Fibroblast of skin of left quadriceps (primary cell): ENCODE results near the gene TTC16.

Source experiments
- DNase-seq, 2 experiments: peaks; one replicate each; pipeline ENCODE4 v3.0.0-alpha.2; 2013; ENCODE audit warnings: low read depth in 2 of 2

Gene TTC16

GRCh38 chr9:127720031-127720864, 4.4 kb downstream of the TTC16 start:
- DNase-seq = no peak

GRCh38 chr9:127720865-127721227, 5.0 kb downstream of the TTC16 start:
- DNase-seq = no peak

GRCh38 chr9:127721391-127721821, 5.5 kb downstream of the TTC16 start:
- no peak for DNase-seq

- no peak for DNase-seq
Measured at GRCh38 chr9:127722055-127722745, 6.3 kb downstream of the TTC16 start.

- DNase-seq = no peak
Measured at GRCh38 chr9:127723013-127723412, 7.1 kb downstream of the TTC16 start.

- DNase-seq = peak; percentile 22 to 23
Measured at GRCh38 chr9:127723444-127723843, 7.6 kb downstream of the TTC16 start.

GRCh38 chr9:127724012-127724411, 8.1 kb downstream of the TTC16 start:
- DNase-seq = no peak

- no peak for DNase-seq
Measured at GRCh38 chr9:127726871-127727270, 11.0 kb downstream of the TTC16 start.

- no peak for DNase-seq
Measured at GRCh38 chr9:127728808-127729207, 12.9 kb downstream of the TTC16 start.

GRCh38 chr9:127729522-127730256, 13.8 kb downstream of the TTC16 start:
- DNase-seq = no peak

- no peak for DNase-seq
Measured at GRCh38 chr9:127730262-127730661, 14.4 kb downstream of the TTC16 start.

GRCh38 chr9:127730799-127731410, 15.0 kb downstream of the TTC16 start:
- DNase-seq = no peak

- no peak for DNase-seq
Measured at GRCh38 chr9:127731938-127732337, 16.1 kb downstream of the TTC16 start.

- DNase-seq = no peak
Measured at GRCh38 chr9:127732444-127732843, 16.6 kb downstream of the TTC16 start.

GRCh38 chr9:127733614-127734013, 17.7 kb downstream of the TTC16 start:
- no peak for DNase-seq

GRCh38 chr9:127734247-127734746, 18.4 kb downstream of the TTC16 start:
- DNase-seq = no peak

- DNase-seq = peak; percentile 88
Measured at GRCh38 chr9:127734747-127735529, 19.1 kb downstream of the TTC16 start, which contains the start of gene TOR2A. Gene TOR2A, minus strand, starts transcription at chr9:127735294. Its CDS starts 24 bp downstream, at chr9:127735270.

- DNase-seq = no peak
Measured at GRCh38 chr9:127735530-127736185, 19.8 kb downstream of the TTC16 start.

GRCh38 chr9:127738666-127739065, 22.8 kb downstream of the TTC16 start:
- DNase-seq = no peak

- DNase-seq = no peak
Measured at GRCh38 chr9:127739614-127740330, 23.9 kb downstream of the TTC16 start.
